ENCODE data around the gene LPCAT4.

GRCh38 chr15:34327906-34328305 lies 39.1 kb downstream of the LPCAT4 start:
- TF ChIP-seq CTCF (IDR thresholded peaks at IDR 0.05) (no peak), POLR2A (IDR thresholded peaks at IDR 0.05) (no peak)
